LNCAP (cell line): ENCODE measurements around the gene PRKRIP1.

Experiments
- TF ChIP-seq, protein P1 (sequence below): fragments of 450-650 bp; IDR thresholded peaks from 2 replicates; pipeline ENCODE4 v1.5.1; 2017; ENCODE audit warnings: mild to moderate bottlenecking

PRKRIP1 gene

DNA sequence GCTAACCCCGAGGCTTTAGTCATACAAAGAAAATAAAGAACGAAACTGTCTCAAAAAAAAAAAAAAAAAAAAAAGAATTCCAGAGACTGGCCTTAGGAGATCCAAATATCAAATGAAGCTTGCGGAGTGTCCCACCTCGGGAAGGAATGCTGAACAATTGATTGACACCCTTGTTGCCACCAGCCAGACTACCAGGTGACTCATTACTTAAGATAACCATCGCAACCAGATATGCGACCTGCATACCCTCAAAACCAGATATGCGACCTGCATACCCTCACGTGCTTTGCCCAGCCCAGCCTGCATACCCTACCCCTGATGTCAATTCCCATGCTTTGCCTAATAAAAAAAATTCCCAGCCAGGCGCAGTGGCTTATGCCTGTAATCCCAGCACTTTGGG lies 2.7 kb upstream of the PRKRIP1 start:
- TF ChIP-seq, protein P1, sequence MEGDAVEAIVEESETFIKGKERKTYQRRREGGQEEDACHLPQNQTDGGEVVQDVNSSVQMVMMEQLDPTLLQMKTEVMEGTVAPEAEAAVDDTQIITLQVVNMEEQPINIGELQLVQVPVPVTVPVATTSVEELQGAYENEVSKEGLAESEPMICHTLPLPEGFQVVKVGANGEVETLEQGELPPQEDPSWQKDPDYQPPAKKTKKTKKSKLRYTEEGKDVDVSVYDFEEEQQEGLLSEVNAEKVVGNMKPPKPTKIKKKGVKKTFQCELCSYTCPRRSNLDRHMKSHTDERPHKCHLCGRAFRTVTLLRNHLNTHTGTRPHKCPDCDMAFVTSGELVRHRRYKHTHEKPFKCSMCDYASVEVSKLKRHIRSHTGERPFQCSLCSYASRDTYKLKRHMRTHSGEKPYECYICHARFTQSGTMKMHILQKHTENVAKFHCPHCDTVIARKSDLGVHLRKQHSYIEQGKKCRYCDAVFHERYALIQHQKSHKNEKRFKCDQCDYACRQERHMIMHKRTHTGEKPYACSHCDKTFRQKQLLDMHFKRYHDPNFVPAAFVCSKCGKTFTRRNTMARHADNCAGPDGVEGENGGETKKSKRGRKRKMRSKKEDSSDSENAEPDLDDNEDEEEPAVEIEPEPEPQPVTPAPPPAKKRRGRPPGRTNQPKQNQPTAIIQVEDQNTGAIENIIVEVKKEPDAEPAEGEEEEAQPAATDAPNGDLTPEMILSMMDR = no peak

DNA sequence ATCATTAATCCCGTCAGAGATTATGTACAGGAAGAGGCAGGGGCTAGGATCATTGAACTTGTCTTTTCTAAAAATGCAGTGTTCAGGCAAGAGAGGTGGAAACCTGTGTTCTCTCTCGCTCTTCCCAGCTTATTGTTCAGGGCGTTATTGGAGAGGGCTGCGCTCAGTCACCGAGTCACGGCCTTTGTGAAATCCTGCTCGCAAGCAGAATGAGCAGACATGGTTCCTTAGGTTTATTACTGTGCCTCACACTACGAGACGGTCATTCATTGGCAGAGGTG lies 631 bp upstream of the PRKRIP1 start:
- TF ChIP-seq, protein P1 = no peak

DNA sequence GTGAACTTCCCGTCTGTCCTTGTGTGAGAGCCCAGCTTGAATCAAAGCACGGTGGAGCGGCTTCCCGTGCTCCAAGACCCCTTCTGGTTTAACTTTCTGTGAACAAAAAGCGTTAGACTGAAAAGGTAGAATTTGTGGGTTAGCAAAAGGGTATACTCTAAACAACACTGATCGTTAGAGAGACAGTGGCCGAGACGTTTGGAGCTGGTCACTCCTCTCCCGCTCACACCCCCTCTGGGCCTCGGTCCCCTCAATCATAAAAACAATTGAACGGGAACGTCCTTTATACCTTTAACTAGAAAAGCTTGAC lies 502 bp downstream of the PRKRIP1 start:
- TF ChIP-seq, protein P1 = no peak

DNA sequence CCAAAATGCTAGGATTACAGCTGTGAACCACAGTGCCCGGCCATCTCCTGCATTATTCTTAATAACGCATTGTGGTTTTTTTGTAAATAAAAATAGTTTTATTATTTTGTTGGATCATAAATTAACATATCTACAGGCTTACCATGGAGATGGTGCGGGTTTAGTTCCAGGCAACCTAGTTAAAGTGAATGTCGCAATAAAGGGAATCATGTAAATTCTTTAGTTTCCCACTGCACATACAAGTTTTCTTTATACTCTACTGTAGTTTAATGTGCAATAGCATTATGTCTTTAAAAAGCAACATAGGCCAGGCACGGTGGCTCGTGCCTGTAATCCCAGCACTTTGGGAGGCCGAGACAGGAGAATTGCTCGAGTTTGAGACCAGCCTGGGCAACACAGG lies 2.4 kb downstream of the PRKRIP1 start:
- TF ChIP-seq, protein P1 = no peak

DNA sequence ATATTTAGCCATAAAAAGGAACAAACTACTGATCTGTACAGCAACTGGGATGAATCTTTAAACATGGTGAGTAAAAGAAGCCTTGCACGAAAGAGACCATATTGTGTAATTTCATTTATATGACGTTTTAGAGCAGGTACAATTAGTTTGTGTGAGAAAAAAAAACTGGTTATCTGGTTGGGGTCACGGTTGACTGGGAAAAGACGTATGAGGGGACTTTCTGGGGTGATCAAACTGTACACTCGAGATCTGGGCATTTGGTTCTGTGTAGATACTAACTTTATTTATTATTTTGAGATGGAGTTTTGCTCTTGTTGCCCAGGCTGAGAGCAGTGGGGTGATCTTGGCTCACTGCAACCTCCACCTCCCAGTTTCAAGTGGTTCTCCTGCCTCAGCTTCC lies 4.2 kb downstream of the PRKRIP1 start:
- TF ChIP-seq, protein P1 = no peak

DNA sequence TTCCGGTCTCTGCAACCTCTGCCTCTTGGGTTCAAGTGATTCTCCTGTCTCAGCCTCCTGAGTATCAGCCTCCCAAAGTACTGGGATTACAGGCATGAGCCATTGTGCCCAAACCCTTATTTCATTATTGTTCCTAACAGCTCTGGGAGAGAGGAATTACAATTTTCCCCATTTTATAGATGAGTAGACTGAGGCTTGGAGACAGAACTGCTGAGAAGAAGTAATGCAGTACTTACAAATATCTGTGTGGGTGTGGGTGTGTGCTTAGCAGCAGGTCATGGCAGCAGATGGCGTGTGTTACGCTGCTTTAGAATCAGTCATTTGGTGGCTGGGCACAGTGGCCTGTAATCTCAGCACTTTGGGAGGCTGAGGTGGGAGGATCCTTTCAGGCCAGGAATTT lies 7.4 kb downstream of the PRKRIP1 start:
- TF ChIP-seq, protein P1 = no peak

DNA sequence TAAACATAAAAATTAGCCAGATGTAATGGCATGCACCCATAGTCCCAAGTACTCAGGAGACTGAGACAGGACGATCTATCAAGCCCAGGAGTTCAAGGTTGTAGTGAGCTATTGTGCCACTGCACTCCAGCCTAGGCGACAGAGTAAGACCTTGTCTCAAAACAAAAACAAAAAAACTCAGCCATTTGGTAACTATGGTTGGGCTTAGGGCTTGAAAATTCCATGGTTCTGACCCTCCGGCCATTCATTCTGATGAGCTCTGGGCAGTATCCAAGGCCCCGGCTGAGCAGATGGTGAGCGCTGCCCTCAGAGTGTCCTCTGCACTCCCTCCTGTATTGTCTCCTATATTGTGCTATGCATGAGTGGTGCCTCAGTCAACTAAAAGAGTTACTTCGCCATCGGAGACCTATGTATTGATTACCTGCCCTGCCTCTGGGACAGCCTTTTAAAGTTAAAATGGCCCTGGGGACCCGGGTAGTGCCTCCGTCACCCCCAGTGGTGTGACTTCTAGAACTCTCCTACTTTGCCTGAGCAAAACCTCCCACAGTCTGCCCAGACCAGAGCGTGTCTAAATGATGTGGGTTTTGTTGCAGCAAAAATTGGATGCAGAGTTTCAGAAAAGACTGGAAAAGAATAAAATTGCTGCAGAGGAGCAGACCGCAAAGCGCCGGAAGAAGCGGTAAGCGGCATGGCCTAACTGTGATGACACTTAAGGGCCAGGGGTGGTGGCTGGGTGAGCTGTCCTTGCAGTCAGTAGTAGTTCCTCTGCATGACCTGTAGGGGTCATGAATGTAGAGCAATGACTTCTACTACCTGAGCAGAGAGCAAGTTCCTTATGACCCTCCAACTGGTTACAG lies 8.1 kb downstream of the PRKRIP1 start:
- TF ChIP-seq, protein P1 = peak; percentile 69

DNA sequence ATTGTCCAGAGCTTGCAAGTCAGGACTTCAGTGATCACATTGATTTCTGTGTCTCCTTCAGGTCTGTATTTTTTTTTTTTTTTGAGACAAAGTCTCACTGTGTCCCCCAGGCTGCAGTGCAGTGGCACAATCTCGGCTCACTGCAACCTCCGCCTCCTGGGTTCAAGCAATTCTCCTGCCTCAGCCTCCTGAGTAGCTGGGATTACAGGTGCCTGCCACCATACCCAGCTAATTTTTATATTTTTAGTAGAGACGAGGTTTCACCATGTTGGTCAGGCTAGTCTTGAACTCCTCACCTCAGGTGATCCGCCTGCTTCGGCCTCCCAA lies 8.7 kb downstream of the PRKRIP1 start:
- TF ChIP-seq, protein P1 = peak; percentile 16; the same call in 1 of the 2 replicates
